Stomach (tissue), 9 donors: Measurements from ENCODE around the gene EMX1. TPM values are rescaled to one million over a fixed set of nuclear protein-coding genes. Genes with fewer than 3 reads are reported as not detected.

Experiments
- DNase-seq, 2 donors: peaks; one replicate each; pipeline versions ENCODE4 v3.0.0 to v3.0.0-alpha.2; 2013 to 2019
- H3K27ac ChIP-seq, 5 donors: fragments of 200-600 bp in 4 of 5; sonication (generic) in 4 of 5; one replicate each; pipeline ENCODE4 v1.5.1; 2013 to 2019; ENCODE audit warnings: mild to moderate bottlenecking in 1 of 5, moderate library complexity in 1 of 5
- H3K27me3 ChIP-seq, 3 donors: fragments of 200-600 bp; sonication (generic); one replicate each; pipeline ENCODE4 v1.5.1; 2017 to 2019; ENCODE audit warnings: mixed run types in 1 of 3
- H3K36me3 ChIP-seq, 4 donors: fragments of 200-600 bp; sonication (generic); 1 replicate in 3 of 4; 2 replicates in 1 of 4; pipeline ENCODE4 v1.5.1; 2016 to 2019
- H3K4me1 ChIP-seq, 4 donors: fragments of 200-600 bp; sonication (generic); one replicate each; pipeline ENCODE4 v1.5.1; 2016 to 2019
- H3K4me3 ChIP-seq, 4 donors: fragments of 200-600 bp; sonication (generic) in 3 of 4; one replicate each; pipeline ENCODE4 v1.5.1; 2016 to 2019; ENCODE audit warnings: mild to moderate bottlenecking in 1 of 4
- H3K9me3 ChIP-seq, 4 donors: fragments of 200-600 bp; sonication (generic); one replicate each; pipeline ENCODE4 v1.5.1; 2016 to 2019
- EP300 ChIP-seq: sonication (generic); formaldehyde crosslinking; IDR thresholded peaks from one replicate; pipeline ENCODE4 v1.6.1; 2017; ENCODE audit warnings: antibody characterized with exemption
- POLR2A ChIP-seq, 4 donors: fragments of 450-650 bp; IDR thresholded peaks; one replicate each; pipeline ENCODE4 v1.6.1; 2016; ENCODE audit warnings: antibody characterized with exemption in 4 of 4, control low read depth in 2 of 4, mild to moderate bottlenecking in 1 of 4, moderate library complexity in 1 of 4
- POLR2AphosphoS5 ChIP-seq, 3 donors: sonication (generic); formaldehyde crosslinking; IDR thresholded peaks; one replicate each; pipeline ENCODE4 v1.6.1; 2016; ENCODE audit warnings: antibody characterized with exemption in 3 of 3
- WGBS, 5 donors: extraction: QIAGEN DNeasy Blood & Tissue Kit in 3 of 5; methylation state at CpG; one replicate each; pipeline versions ENCODE4 v1.1.5 to v1.1.7; 2013 to 2018; 5-methylcytosine and 5-hydroxymethylcytosine counted together
- intact Hi-C: fragments of 100-400 bp; cut with DNase I; formaldehyde crosslinking; loops from one replicate; pipeline ENCODE4 v1.15.1; 2023; ENCODE audit warnings: low total_unique reads
- polyA plus RNA-seq, 3 donors: library from polyadenylated mRNA; stranded (reverse); fragments of 200-250 nt; gene quantifications; one replicate each; pipeline ENCODE4 v1.2.3, GENCODE V29; 2013
- total RNA-seq, 5 donors: library from RNA; depleted of rRNA; stranded (reverse); fragments of >200 nt; gene quantifications; one replicate each; pipeline versions ENCODE4 v1.1.0 to v1.2.3, GENCODE V29; 2014 to 2016
- TF ChIP-seq, protein P1 (sequence below), 7 experiments: fragments of 450-650 bp in 4 of 7; fragments of 200-600 bp in 3 of 7; sonication (generic) in 3 of 7; IDR thresholded peaks; one replicate each; pipeline ENCODE4 v1.5.1; 2016 to 2019; ENCODE audit warnings: antibody characterized with exemption in 7 of 7, control low read depth in 2 of 7, mild to moderate bottlenecking in 1 of 7
- donor health status: healthy with polysubstance abuse.
- donor health status: Bipolar disorder and iron deficiency.
- donor health status: healthy.

EMX1 gene
- total and polyA plus RNA-seq, 8 donors, result 0.18 to 32.1 (median 0.62) TPM; not detected in 5

DNA sequence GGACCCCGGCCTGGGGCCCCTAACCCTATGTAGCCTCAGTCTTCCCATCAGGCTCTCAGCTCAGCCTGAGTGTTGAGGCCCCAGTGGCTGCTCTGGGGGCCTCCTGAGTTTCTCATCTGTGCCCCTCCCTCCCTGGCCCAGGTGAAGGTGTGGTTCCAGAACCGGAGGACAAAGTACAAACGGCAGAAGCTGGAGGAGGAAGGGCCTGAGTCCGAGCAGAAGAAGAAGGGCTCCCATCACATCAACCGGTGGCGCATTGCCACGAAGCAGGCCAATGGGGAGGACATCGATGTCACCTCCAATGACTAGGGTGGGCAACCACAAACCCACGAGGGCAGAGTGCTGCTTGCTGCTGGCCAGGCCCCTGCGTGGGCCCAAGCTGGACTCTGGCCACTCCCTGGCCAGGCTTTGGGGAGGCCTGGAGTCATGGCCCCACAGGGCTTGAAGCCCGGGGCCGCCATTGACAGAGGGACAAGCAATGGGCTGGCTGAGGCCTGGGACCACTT lies 16.4 kb downstream of the EMX1 start:
- Histone ChIP-seq H3K9me3 (no peaks in the 10 kb centered on the region), H3K4me3 (no peak overlapping the region), H3K27me3 (peaks cover 0 to 69% (median 17%) of the 10 kb centered on the region in 3 donors), H3K4me1 (peaks cover 0 to 13% (median 2%) of the 10 kb centered on the region in 4 donors), H3K36me3 (no peaks in the 10 kb centered on the region), H3K27ac (no peak overlapping the region)
- intact Hi-C loops, result no loop called here
- DNase-seq, result no peak
- WGBS, 5 donors, result 74 to 92% (median 78%) methylated on average over 8 to 12 of the region's 12 CpGs
- TF ChIP-seq POLR2A (IDR thresholded peaks at IDR 0.05) (no peak), POLR2AphosphoS5 (IDR thresholded peaks at IDR 0.05) (no peak), EP300 (no peak)
- TF ChIP-seq, protein P1, sequence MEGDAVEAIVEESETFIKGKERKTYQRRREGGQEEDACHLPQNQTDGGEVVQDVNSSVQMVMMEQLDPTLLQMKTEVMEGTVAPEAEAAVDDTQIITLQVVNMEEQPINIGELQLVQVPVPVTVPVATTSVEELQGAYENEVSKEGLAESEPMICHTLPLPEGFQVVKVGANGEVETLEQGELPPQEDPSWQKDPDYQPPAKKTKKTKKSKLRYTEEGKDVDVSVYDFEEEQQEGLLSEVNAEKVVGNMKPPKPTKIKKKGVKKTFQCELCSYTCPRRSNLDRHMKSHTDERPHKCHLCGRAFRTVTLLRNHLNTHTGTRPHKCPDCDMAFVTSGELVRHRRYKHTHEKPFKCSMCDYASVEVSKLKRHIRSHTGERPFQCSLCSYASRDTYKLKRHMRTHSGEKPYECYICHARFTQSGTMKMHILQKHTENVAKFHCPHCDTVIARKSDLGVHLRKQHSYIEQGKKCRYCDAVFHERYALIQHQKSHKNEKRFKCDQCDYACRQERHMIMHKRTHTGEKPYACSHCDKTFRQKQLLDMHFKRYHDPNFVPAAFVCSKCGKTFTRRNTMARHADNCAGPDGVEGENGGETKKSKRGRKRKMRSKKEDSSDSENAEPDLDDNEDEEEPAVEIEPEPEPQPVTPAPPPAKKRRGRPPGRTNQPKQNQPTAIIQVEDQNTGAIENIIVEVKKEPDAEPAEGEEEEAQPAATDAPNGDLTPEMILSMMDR (IDR thresholded peaks at IDR 0.05), result no peak

DNA sequence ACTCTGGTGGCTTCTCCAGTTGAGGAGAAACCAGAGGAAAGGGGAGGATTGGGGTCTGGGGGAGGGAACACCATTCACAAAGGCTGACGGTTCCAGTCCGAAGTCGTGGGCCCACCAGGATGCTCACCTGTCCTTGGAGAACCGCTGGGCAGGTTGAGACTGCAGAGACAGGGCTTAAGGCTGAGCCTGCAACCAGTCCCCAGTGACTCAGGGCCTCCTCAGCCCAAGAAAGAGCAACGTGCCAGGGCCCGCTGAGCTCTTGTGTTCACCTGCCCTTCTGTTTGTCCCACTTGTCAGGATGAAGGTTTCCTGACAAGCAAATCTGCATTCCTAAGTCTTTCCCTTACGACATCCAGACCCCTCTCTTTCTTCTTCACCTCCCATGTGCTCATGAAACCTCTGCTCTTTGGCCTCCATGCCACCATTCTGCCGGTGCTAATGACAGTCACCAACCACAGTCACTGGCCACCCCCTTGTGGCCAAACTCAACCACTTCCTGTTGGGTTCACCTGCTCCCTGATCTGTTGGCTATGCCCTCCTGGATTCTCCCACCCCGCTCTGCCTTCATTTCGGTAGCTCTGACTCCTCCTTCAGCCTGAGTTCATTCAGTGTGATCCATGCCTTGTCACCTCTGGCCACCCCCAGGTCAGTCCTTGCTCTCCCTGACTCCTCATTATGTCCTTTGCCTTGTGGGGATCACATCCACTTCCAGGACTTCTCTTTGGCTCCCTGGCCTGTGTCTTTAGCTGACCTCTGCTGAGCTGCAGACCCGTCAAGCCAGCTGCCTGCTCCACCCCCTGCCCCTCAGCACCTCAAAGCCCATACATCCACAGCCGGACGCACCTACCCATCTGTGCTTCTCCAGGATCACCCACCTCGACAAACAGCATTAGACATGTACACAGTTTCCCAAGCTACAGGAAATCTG lies 17.6 kb downstream of the EMX1 start:
- H3K9me3 ChIP-seq, result no peaks in the 10 kb centered on the region
- peaks cover 0 to 56% (median 6%) of the 10 kb centered on the region in 3 donors for H3K27me3 ChIP-seq
- H3K36me3 ChIP-seq, result no peaks in the 10 kb centered on the region
- WGBS, 5 donors, result 72 to 81% (median 77%) methylated on average over 13 to 14 of the region's 14 CpGs
- peaks cover 0 to 13% (median 2%) of the 10 kb centered on the region in 4 donors for H3K4me1 ChIP-seq
- no peak overlapping the region for H3K27ac ChIP-seq
- TF ChIP-seq, protein P1 (IDR thresholded peaks at IDR 0.05), result peak in 4 of 7 experiments; percentile 27 to 64 (median 44)
- TF ChIP-seq EP300, result no peak
- H3K4me3 ChIP-seq, result no peak overlapping the region
- peak; percentile 54 for DNase-seq
- intact Hi-C loops, result no loop called here

DNA sequence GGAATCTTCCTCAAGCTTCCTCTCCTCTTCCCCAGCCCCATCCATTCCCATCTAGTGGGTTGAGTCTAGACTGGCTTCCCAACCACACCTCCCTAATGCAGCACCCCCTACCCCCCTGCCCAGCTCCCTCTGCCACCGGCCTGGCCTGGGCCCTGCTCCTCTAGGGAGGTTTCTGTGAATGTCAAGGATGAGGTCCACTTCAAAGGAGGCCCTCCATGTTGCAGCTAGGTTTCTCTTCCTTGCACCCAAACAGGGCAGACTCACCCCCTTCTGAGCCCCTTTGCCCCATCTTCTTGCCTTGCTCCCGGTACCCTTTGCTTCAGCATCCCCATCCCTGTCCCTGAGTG lies 18.3 kb downstream of the EMX1 start:
- 90 to 100% (median 94%) methylated on average over 2 of the region's 2 CpGs for WGBS, 5 donors
- Histone ChIP-seq H3K27me3 (peaks cover 0 to 50% (median 6%) of the 10 kb centered on the region in 3 donors), H3K9me3 (no peaks in the 10 kb centered on the region), H3K4me3 (no peak overlapping the region), H3K27ac (no peak overlapping the region), H3K4me1 (peaks cover 0 to 13% (median 2%) of the 10 kb centered on the region in 4 donors), H3K36me3 (no peaks in the 10 kb centered on the region)
- DNase-seq, result no peak
- TF ChIP-seq POLR2AphosphoS5 (IDR thresholded peaks at IDR 0.05) (no peak), EP300 (no peak), POLR2A (IDR thresholded peaks at IDR 0.05) (no peak)
- TF ChIP-seq, protein P1 (IDR thresholded peaks at IDR 0.05), result no peak
- intact Hi-C loops, result no loop called here

DNA sequence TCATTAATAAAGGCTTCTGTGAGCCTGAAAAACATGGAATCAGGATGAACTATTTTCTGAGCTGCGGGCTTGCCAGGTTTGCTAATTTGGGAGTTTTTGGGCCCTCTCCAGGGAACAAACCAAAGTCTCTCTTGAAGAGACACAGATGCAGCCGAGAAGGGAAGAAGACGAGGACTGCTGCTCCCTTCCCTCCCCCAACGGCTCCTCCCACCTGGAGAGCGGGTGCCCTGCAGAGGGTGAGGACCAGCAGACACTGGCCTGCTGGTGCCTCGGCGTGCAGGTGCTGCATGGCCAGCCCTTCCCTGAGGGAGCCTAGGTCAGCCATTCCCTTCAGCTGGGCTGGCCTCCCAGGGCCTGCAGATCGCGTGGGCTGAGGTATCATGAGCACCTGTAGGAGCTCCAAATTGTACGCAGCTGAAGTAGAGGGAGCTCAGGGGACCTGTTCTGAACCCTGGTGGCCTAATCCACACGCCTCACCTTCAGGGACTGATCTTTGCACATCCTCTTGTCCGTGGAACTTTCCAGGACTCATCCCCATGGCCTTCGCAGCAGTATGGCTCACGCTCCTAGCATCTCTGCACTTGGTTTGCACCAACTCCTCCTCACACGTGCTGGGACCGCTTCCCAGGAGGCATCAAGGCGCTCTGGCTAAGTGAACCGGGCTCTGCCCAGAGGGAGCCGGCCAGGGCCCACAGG lies 19.5 kb downstream of the EMX1 start:
- H3K36me3 ChIP-seq, result no peaks in the 10 kb centered on the region
- TF ChIP-seq, protein P1 (IDR thresholded peaks at IDR 0.05), result no peak
- TF ChIP-seq POLR2A (IDR thresholded peaks at IDR 0.05), result no peak
- TF ChIP-seq POLR2AphosphoS5 (IDR thresholded peaks at IDR 0.05), result no peak
- no peak for TF ChIP-seq EP300
- H3K4me1 ChIP-seq, result peaks cover 0 to 13% (median 2%) of the 10 kb centered on the region in 4 donors
- H3K4me3 ChIP-seq, result no peak overlapping the region
- peaks cover 0 to 40% (median 5%) of the 10 kb centered on the region in 3 donors for H3K27me3 ChIP-seq
- H3K9me3 ChIP-seq, result no peaks in the 10 kb centered on the region
- 59 to 64% (median 63%) methylated on average over 10 to 19 of the region's 19 CpGs for WGBS, 5 donors
- no peak overlapping the region for H3K27ac ChIP-seq
- DNase-seq, result no peak
- intact Hi-C loops, result no loop called here
